ENCODE data around the gene DUSP15. TPM values are rescaled to one million over a fixed set of nuclear protein-coding genes. Genes with fewer than 3 reads are reported as not detected.

Gene DUSP15
- polyA plus RNA-seq, 1 donor from 2014 or later: 62.7 TPM

- no peak overlapping the region for H3K9ac ChIP-seq (ENCODE audit: low read length)
- no peak overlapping the region for H3K27ac ChIP-seq (ENCODE audit: low read length)
- no peaks in the 10 kb centered on the region for H3K36me3 ChIP-seq (ENCODE audit: insufficient read depth, low read length)
- H3K27me3 ChIP-seq (ENCODE audit: insufficient read depth, low read depth, low read length): no peaks in the 10 kb centered on the region
- H4K20me1 ChIP-seq (ENCODE audit: insufficient read depth): no peaks in the 10 kb centered on the region
- H2AFZ ChIP-seq (ENCODE audit: low read depth, low read length): no peak overlapping the region
- no peaks in the 10 kb centered on the region for H3F3A ChIP-seq (ENCODE audit: insufficient read depth, low read length, poor library complexity, severe bottlenecking)
- H3K9me3 ChIP-seq (ENCODE audit: low read length): no peaks in the 10 kb centered on the region
- no peaks in the 10 kb centered on the region for H3K79me2 ChIP-seq (replicated peaks; ENCODE audit: insufficient read depth, low read length)
- H3K4me3 ChIP-seq (ENCODE audit: low read length): no peak overlapping the region
- H3K4me2 ChIP-seq (ENCODE audit: low read length): no peak overlapping the region
- H3K9me2 ChIP-seq (ENCODE audit: insufficient read depth, low read length): no peaks in the 10 kb centered on the region
- TF ChIP-seq RAD21 (conservative IDR thresholded peaks at IDR 0.05): no peak
- peak; percentile 22 for TF ChIP-seq SMC3 (conservative IDR thresholded peaks at IDR 0.05; ENCODE audit: poor library complexity)
- peak; percentile 72 for TF ChIP-seq CTCF (IDR thresholded peaks at IDR 0.05; ENCODE audit: poor library complexity, severe bottlenecking)
- no peak for TF ChIP-seq REST (IDR thresholded peaks at IDR 0.05; ENCODE audit: borderline replicate concordance)
These were observed 37.0 kb downstream of the DUSP15 start for GRCh38 chr20:31833130-31833930.

- H2AFZ ChIP-seq (ENCODE audit: low read depth, low read length): no peak overlapping the region
These were observed 38.5 kb downstream of the DUSP15 start for GRCh38 chr20:31831771-31832306.

More at GRCh38 chr20:31831771-31832306, 38.5 kb downstream of the DUSP15 start:
- H3K79me2 ChIP-seq (replicated peaks; ENCODE audit: insufficient read depth, low read length): no peaks in the 10 kb centered on the region
- H3K36me3 ChIP-seq (ENCODE audit: insufficient read depth, low read length): no peaks in the 10 kb centered on the region
- H4K20me1 ChIP-seq (ENCODE audit: insufficient read depth): no peaks in the 10 kb centered on the region
- no peak overlapping the region for H3K4me2 ChIP-seq (ENCODE audit: low read length)
- no peaks in the 10 kb centered on the region for H3K27me3 ChIP-seq (ENCODE audit: insufficient read depth, low read depth, low read length)
- H3K9me3 ChIP-seq (ENCODE audit: low read length): no peaks in the 10 kb centered on the region
- H3K9ac ChIP-seq (ENCODE audit: low read length): no peak overlapping the region
- H3K4me3 ChIP-seq (ENCODE audit: low read length): no peak overlapping the region
- no peaks in the 10 kb centered on the region for H3K9me2 ChIP-seq (ENCODE audit: insufficient read depth, low read length)
- H3K27ac ChIP-seq (ENCODE audit: low read length): no peak overlapping the region
- TF ChIP-seq EP300 (conservative IDR thresholded peaks at IDR 0.05; ENCODE audit: poor library complexity, severe bottlenecking) (no peak), REST (IDR thresholded peaks at IDR 0.05; ENCODE audit: borderline replicate concordance) (no peak), RAD21 (conservative IDR thresholded peaks at IDR 0.05) (no peak)
- H3F3A ChIP-seq (ENCODE audit: insufficient read depth, low read length, poor library complexity, severe bottlenecking): no peaks in the 10 kb centered on the region
